ENCODE data around the gene ADARB2. TPM values are rescaled to one million over a fixed set of nuclear protein-coding genes. Genes with fewer than 3 reads are reported as not detected.

The ADARB2 gene
- polyA plus RNA-seq, 3 donors, result not detected

GRCh38 chr10:1216574-1217236 lies 520.6 kb downstream of the ADARB2 start:
- no peak for DNase-seq
- H3K4me2 ChIP-seq (replicated peaks; ENCODE audit: extremely low read depth, low read length, poor library complexity, severe bottlenecking), result no peak overlapping the region
- no peaks in the 10 kb centered on the region for H3K27me3 ChIP-seq (ENCODE audit: control insufficient read depth in 2 of 2, insufficient read depth in 2 of 2, low read length in 2 of 2)
- Mint-ChIP-seq H3K27ac (peak overlapping the region in 1 of 7 donors; percentile 60), H3K9me3 (peaks cover 0 to 8% (median 2%) of the 10 kb centered on the region in 7 donors), H3K4me1 (no peaks in the 10 kb centered on the region), H3K36me3 (no peaks in the 10 kb centered on the region), H3K27me3 (ENCODE audit: low read depth in 3 of 3) (peaks cover 0 to 2% (median 2%) of the 10 kb centered on the region in 3 donors), H3K4me3 (no peak overlapping the region)
- no peak overlapping the region for H3K4me3 ChIP-seq (replicated peaks in 1 of 3; ENCODE audit: low read depth in 2 of 3, low read length in 3 of 3)
- no peaks in the 10 kb centered on the region for H3K4me1 ChIP-seq (ENCODE audit: control insufficient read depth in 1 of 2, insufficient read depth in 2 of 2, low read length in 2 of 2)
- H3K36me3 ChIP-seq (replicated peaks in 1 of 2; ENCODE audit: control insufficient read depth in 1 of 2, insufficient read depth in 2 of 2, low read length in 2 of 2), result no peaks in the 10 kb centered on the region
- no peak for TF ChIP-seq CTCF (IDR thresholded peaks at IDR 0.05)
- no peak overlapping the region for H3K9ac ChIP-seq (ENCODE audit: insufficient read depth, low read length, poor library complexity, severe bottlenecking)
- H3K79me2 ChIP-seq (ENCODE audit: insufficient read depth, low read length), result no peaks in the 10 kb centered on the region
- H2AFZ ChIP-seq (ENCODE audit: insufficient read depth, low read depth, low read length, poor library complexity, severe bottlenecking), result no peak overlapping the region
- no peak overlapping the region for H3K27ac ChIP-seq (ENCODE audit: low read depth in 1 of 2, low read length in 2 of 2)
- intact Hi-C loops (cut with micrococcal nuclease), result no loop called here
- WGBS (ENCODE audit: insufficient coverage), result 94% methylated on average over 29 of the region's 31 CpGs
- no peaks in the 10 kb centered on the region for H4K20me1 ChIP-seq (ENCODE audit: insufficient read depth, low read length)
- no peaks in the 10 kb centered on the region for H3K9me3 ChIP-seq (replicated peaks in 1 of 2; ENCODE audit: control insufficient read depth in 1 of 2, insufficient read depth in 1 of 2, low read length in 2 of 2)

GRCh38 chr10:1215862-1216573 lies 521.3 kb downstream of the ADARB2 start:
- intact Hi-C loops (cut with micrococcal nuclease), result no loop called here
- Mint-ChIP-seq H3K9me3 (peaks cover 0 to 8% (median 2%) of the 10 kb centered on the region in 7 donors), H3K4me1 (no peaks in the 10 kb centered on the region), H3K27ac (no peak overlapping the region), H3K4me3 (no peak overlapping the region), H3K27me3 (ENCODE audit: low read depth in 3 of 3) (peaks cover 0 to 2% (median 2%) of the 10 kb centered on the region in 3 donors), H3K36me3 (no peaks in the 10 kb centered on the region)
- Histone ChIP-seq H3K79me2 (ENCODE audit: insufficient read depth, low read length) (no peaks in the 10 kb centered on the region), H3K9me3 (replicated peaks in 1 of 2; ENCODE audit: control insufficient read depth in 1 of 2, insufficient read depth in 1 of 2, low read length in 2 of 2) (no peaks in the 10 kb centered on the region), H3K27me3 (ENCODE audit: control insufficient read depth in 2 of 2, insufficient read depth in 2 of 2, low read length in 2 of 2) (no peaks in the 10 kb centered on the region), H3K9ac (ENCODE audit: insufficient read depth, low read length, poor library complexity, severe bottlenecking) (no peak overlapping the region), H2AFZ (ENCODE audit: insufficient read depth, low read depth, low read length, poor library complexity, severe bottlenecking) (no peak overlapping the region), H3K4me2 (replicated peaks; ENCODE audit: extremely low read depth, low read length, poor library complexity, severe bottlenecking) (no peak overlapping the region), H3K4me1 (ENCODE audit: control insufficient read depth in 1 of 2, insufficient read depth in 2 of 2, low read length in 2 of 2) (no peaks in the 10 kb centered on the region), H3K36me3 (replicated peaks in 1 of 2; ENCODE audit: control insufficient read depth in 1 of 2, insufficient read depth in 2 of 2, low read length in 2 of 2) (no peaks in the 10 kb centered on the region), H4K20me1 (ENCODE audit: insufficient read depth, low read length) (no peaks in the 10 kb centered on the region), H3K4me3 (replicated peaks in 1 of 3; ENCODE audit: low read depth in 2 of 3, low read length in 3 of 3) (no peak overlapping the region), H3K27ac (ENCODE audit: low read depth in 1 of 2, low read length in 2 of 2) (no peak overlapping the region)
- TF ChIP-seq CTCF (IDR thresholded peaks at IDR 0.05), result no peak
- WGBS (ENCODE audit: insufficient coverage), result 80% methylated on average over 14 of the region's 22 CpGs
- no peak for DNase-seq
